Mammary epithelial cell (primary cell): Measurements from ENCODE around the gene FAAH2.
"Not testable (repeated sequence)": the region's sequence is repeated elsewhere in the genome, so short reads cannot be mapped to it uniquely, and the experiment has no call there.

Source experiments
- CTCF ChIP-seq, 2 donors: IDR thresholded peaks in 1 of 2; conservative IDR thresholded peaks in 1 of 2; 2 replicates each; pipeline ENCODE4 v1.5.1; 2011 to 2012; ENCODE audit warnings: inconsistent platforms in 2 of 2, low read length in 2 of 2, mild to moderate bottlenecking in 2 of 2, control low read depth in 1 of 2, low read depth in 1 of 2; ENCODE audit not compliant: insufficient read depth in 1 of 2; ENCODE audit errors: extremely low read depth in 1 of 2
- EZH2 ChIP-seq: IDR thresholded peaks from 2 replicates; pipeline ENCODE4 v1.6.1; 2012; ENCODE audit warnings: low read length, inconsistent platforms, borderline replicate concordance

- not testable (repeated sequence) for TF ChIP-seq CTCF (conservative IDR thresholded peaks at IDR 0.05 in 1 of 2, IDR thresholded peaks at IDR 0.05 in 1 of 2; ENCODE audit: extremely low read depth in 1 of 2, insufficient read depth in 1 of 2, low read depth in 1 of 2, low read length in 2 of 2); EZH2
Observed at GRCh38 chrX:57295679-57296078, 9.2 kb downstream of the FAAH2 start.
